Colonic mucosa (tissue), 4 donors: Measurements from ENCODE around the gene FAM53A. TPM values are rescaled to one million over a fixed set of nuclear protein-coding genes. Genes with fewer than 3 reads are reported as not detected.

Experiments used
- DNase-seq: peaks from one replicate; pipeline ENCODE4 v3.0.0-alpha.2; 2020
- H3K27ac ChIP-seq: fragments of 200-600 bp; one replicate; pipeline ENCODE4 v1.8.0; 2021
- H3K27me3 ChIP-seq: fragments of 200-600 bp; one replicate; pipeline ENCODE4 v1.8.0; 2021
- H3K36me3 ChIP-seq: fragments of 200-600 bp; one replicate; pipeline ENCODE4 v1.8.0; 2021
- H3K4me1 ChIP-seq: fragments of 200-600 bp; one replicate; pipeline ENCODE4 v1.8.0; 2021; ENCODE audit warnings: mild to moderate bottlenecking
- H3K4me3 ChIP-seq: fragments of 200-600 bp; one replicate; pipeline ENCODE4 v1.8.0; 2021
- H3K9ac ChIP-seq, 2 donors: one replicate each; pipeline ENCODE4 v1.7.0; 2013; ENCODE audit warnings: control low read depth in 2 of 2, low read depth in 2 of 2, low read length in 2 of 2
- H3K9me3 ChIP-seq: fragments of 200-600 bp; one replicate; pipeline ENCODE4 v1.8.0; 2021
- intact Hi-C: fragments of 100-400 bp; cut with DNase I; formaldehyde crosslinking; loops from one replicate; pipeline ENCODE4 v1.14.1; 2022
- total RNA-seq, 2 donors: library from RNA; stranded (reverse); fragmentation: NEBNext Ultra II Directional in 1 of 2; extraction: Animal tissue kit (Norgen Biotek cat#: 25700) in 1 of 2; gene quantifications; one replicate each; pipeline ENCODE4 v1.2.1, GENCODE V29; 2021
- TF ChIP-seq, protein P1 (sequence below): fragments of 200-600 bp; IDR thresholded peaks from one replicate; pipeline ENCODE4 v1.8.0; 2022; ENCODE audit warnings: antibody characterized with exemption, mild to moderate bottlenecking
- donor health status: healthy.
- donor health status: DM: no; HTN: no; CAD: no.
- donor health status: DM: no; HTN: no; CAD: no.

The FAM53A gene
- total RNA-seq, 2 donors from 2014 or later, result 0.86 to 1.5 TPM

DNA sequence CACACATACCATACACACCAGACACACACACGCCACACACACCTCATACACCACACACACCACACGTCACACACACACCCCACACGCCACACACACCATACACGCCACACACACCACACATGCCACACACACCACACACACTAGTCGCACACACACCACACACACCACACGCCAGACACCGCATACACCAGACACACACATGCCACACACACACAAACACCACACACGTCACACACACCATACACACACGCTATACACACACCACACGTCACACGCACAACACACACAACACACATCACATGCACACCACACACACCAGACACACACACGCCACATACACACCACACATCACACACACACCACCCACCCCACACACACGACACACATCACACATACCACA, 32.0 kb downstream of the FAM53A start:
- no peaks in the 10 kb centered on the region for H3K4me1 ChIP-seq
- no peak for DNase-seq
- no peak overlapping the region for H3K27ac ChIP-seq
- TF ChIP-seq, protein P1, sequence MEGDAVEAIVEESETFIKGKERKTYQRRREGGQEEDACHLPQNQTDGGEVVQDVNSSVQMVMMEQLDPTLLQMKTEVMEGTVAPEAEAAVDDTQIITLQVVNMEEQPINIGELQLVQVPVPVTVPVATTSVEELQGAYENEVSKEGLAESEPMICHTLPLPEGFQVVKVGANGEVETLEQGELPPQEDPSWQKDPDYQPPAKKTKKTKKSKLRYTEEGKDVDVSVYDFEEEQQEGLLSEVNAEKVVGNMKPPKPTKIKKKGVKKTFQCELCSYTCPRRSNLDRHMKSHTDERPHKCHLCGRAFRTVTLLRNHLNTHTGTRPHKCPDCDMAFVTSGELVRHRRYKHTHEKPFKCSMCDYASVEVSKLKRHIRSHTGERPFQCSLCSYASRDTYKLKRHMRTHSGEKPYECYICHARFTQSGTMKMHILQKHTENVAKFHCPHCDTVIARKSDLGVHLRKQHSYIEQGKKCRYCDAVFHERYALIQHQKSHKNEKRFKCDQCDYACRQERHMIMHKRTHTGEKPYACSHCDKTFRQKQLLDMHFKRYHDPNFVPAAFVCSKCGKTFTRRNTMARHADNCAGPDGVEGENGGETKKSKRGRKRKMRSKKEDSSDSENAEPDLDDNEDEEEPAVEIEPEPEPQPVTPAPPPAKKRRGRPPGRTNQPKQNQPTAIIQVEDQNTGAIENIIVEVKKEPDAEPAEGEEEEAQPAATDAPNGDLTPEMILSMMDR, result no peak
- no peak overlapping the region for H3K4me3 ChIP-seq
- no peaks in the 10 kb centered on the region for H3K9me3 ChIP-seq
- H3K27me3 ChIP-seq, result no peaks in the 10 kb centered on the region
- intact Hi-C loops, result no loop called here
- H3K9ac ChIP-seq, result no peak overlapping the region
- no peaks in the 10 kb centered on the region for H3K36me3 ChIP-seq

DNA sequence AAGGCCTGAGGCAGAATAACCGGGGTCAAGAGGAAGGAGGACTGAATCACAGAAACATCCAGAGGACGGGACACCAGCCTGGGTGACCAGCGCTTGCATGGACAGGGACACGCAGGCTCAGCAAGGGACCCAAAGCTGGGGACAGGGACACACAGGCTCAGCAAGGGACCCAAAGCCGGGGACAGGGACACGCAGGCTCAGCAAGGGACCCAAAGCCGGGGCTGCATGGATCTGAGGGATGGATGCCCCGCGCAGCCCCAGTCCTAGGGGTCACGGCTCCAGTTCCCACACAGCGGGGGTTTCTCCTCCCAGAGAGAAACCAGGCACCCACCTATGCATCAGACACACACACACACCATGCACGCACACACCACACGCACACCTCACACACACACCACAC, 32.5 kb downstream of the FAM53A start:
- no peak overlapping the region for H3K9ac ChIP-seq
- no peaks in the 10 kb centered on the region for H3K4me1 ChIP-seq
- H3K36me3 ChIP-seq, result no peaks in the 10 kb centered on the region
- no peaks in the 10 kb centered on the region for H3K9me3 ChIP-seq
- TF ChIP-seq, protein P1, result no peak
- DNase-seq, result no peak
- no peak overlapping the region for H3K4me3 ChIP-seq
- H3K27me3 ChIP-seq, result no peaks in the 10 kb centered on the region
- H3K27ac ChIP-seq, result no peak overlapping the region
- intact Hi-C loops, result no loop called here

DNA sequence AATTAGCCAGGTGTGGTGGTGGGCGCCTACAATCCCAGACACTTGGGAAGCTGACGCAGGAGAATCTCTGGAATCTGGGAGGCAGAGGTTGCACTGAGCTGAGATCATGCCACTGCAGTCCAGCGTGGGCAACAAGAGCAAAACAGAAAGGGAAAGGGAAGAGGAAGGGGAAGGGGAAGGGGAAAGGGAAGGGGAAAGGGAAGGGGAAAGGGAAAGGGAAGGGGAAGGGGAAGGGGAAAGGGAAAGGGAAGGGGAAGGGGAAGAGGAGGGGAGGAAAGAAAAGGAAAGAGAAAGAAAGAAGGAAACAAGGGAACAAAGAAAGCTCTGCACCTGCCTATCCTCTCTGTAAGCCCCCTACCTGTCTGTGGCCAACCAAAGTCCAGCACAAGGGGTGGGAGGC, 35.2 kb downstream of the FAM53A start:
- H3K4me3 ChIP-seq, result no peak overlapping the region
- H3K27me3 ChIP-seq, result no peaks in the 10 kb centered on the region
- H3K4me1 ChIP-seq, result no peaks in the 10 kb centered on the region
- TF ChIP-seq, protein P1, result no peak
- H3K9me3 ChIP-seq, result no peaks in the 10 kb centered on the region
- DNase-seq, result no peak
- no peaks in the 10 kb centered on the region for H3K36me3 ChIP-seq
- intact Hi-C loops, result no loop called here
- H3K27ac ChIP-seq, result no peak overlapping the region
- H3K9ac ChIP-seq, result no peak overlapping the region

DNA sequence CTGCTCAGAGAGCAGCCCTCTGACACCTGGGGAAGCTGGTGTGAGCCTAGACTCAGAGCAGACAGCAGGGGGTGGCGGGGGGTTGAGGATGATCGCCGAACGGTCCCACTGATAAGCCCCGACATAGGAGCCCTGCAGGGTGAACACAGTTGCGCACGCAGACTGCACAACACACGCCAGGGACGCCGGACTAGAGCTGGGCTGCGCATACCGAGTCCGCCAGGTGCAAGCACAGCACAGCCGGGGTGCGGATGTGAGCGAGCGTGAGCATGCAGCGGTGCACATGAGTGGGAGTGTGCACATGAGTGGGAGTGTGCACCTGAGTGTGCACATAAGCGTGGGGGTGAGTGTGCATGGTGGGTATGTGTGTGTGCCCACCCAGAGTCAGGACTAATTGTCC, 36.7 kb downstream of the FAM53A start:
- no peaks in the 10 kb centered on the region for H3K4me1 ChIP-seq
- no peaks in the 10 kb centered on the region for H3K27me3 ChIP-seq
- no peaks in the 10 kb centered on the region for H3K36me3 ChIP-seq
- TF ChIP-seq, protein P1, result no peak
- H3K4me3 ChIP-seq, result no peak overlapping the region
- intact Hi-C loops, result no loop called here
- no peak for DNase-seq
- no peak overlapping the region for H3K27ac ChIP-seq
- H3K9ac ChIP-seq, result no peak overlapping the region
- no peaks in the 10 kb centered on the region for H3K9me3 ChIP-seq

DNA sequence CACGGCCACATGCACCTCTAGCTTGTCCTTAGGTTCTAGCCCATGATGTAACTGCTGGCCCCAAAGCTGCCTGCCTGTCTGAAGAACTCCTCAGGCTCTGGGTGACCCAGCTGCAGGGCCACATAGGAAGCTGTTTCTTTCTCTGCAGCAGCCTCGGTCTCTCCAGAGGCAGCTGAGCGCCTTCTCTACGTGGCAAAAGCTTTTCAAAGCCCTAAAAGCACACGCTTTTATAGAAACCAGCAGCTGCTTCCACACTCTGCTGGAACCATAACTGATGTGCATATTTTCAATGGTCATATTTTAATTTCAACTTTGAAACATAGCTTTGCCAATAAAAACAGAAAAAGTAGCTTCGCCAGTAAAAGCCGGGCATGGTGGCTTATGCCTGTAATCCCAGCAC, 37.4 kb downstream of the FAM53A start:
- H3K27me3 ChIP-seq, result no peaks in the 10 kb centered on the region
- no peaks in the 10 kb centered on the region for H3K9me3 ChIP-seq
- H3K4me1 ChIP-seq, result no peaks in the 10 kb centered on the region
- H3K4me3 ChIP-seq, result no peak overlapping the region
- H3K27ac ChIP-seq, result no peak overlapping the region
- intact Hi-C loops, result no loop called here
- no peak overlapping the region for H3K9ac ChIP-seq
- H3K36me3 ChIP-seq, result no peaks in the 10 kb centered on the region
- DNase-seq, result no peak
- TF ChIP-seq, protein P1, result no peak
